LNCaP clone FGC (cell line): ENCODE measurements around the gene GPBP1L1.

ENCODE experiments used
- DNase-seq: peaks from one replicate; pipeline ENCODE4 v3.0.0-alpha.2; 2011; ENCODE audit warnings: low read depth
- H3K4me3 ChIP-seq: 2 replicates; pipeline ENCODE4 v1.5.1; 2011; ENCODE audit warnings: mild to moderate bottlenecking, low read depth, low read length, control low read depth
- CTCF ChIP-seq: IDR thresholded peaks from 2 replicates; pipeline ENCODE4 v1.5.1; 2012; ENCODE audit warnings: mild to moderate bottlenecking; ENCODE audit not compliant: control insufficient read depth, insufficient read depth; ENCODE audit errors: extremely low read depth

The GPBP1L1 gene

GRCh38 chr1:45586769-45587168 is 99.6 kb downstream of the GPBP1L1 start:
- DNase-seq: no peak
- no peak overlapping the region for H3K4me3 ChIP-seq
- no peak for TF ChIP-seq CTCF

- no peak for TF ChIP-seq CTCF
- DNase-seq: no peak
- peak overlapping the region; percentile 97 for H3K4me3 ChIP-seq
These were observed 100.7 kb downstream of the GPBP1L1 start for GRCh38 chr1:45585496-45586075.

GRCh38 chr1:45585110-45585426 is 101.3 kb downstream of the GPBP1L1 start:
- peak overlapping the region; percentile 97 for H3K4me3 ChIP-seq
- DNase-seq: no peak
- TF ChIP-seq CTCF: no peak

GRCh38 chr1:45584351-45585109 is 101.8 kb downstream of the GPBP1L1 start:
- peak overlapping the region; percentile 97 for H3K4me3 ChIP-seq
- no peak for DNase-seq
- TF ChIP-seq CTCF: no peak

GRCh38 chr1:45583666-45584350 is 102.5 kb downstream of the GPBP1L1 start, which contains the start of gene NASP:
Gene NASP, plus strand, starts transcription at chr1:45584041. Its CDS starts 106 bp downstream, at chr1:45584147.
- peak within 1 kb of the TSS; percentile 97 for H3K4me3 ChIP-seq
- no peak for TF ChIP-seq CTCF
- DNase-seq: peak; percentile 53

- peak; percentile 94 for DNase-seq
- no peak for TF ChIP-seq CTCF
- peak overlapping the region; percentile 97 for H3K4me3 ChIP-seq
These were observed 103.1 kb downstream of the GPBP1L1 start for GRCh38 chr1:45583264-45583665.
